Common myeloid progenitor, CD34-positive (primary cell): ENCODE results near the gene GASK1A.

Experiments
- CTCF ChIA-PET: fragments of 350-600 bp; sonication (Branson Sonifier 250); formaldehyde crosslinking; loops from one replicate; lab custom pipeline; 2021; ENCODE audit warnings: antibody characterized with exemption; lab: Charles Lee
- POLR2A ChIA-PET: fragments of 350-600 bp; sonication (Branson Sonifier 250); formaldehyde crosslinking; loops from one replicate; lab custom pipeline; 2021; ENCODE audit warnings: antibody characterized with exemption; lab: Charles Lee
- DNase-seq, 3 donors: peaks; one replicate each; pipeline versions ENCODE4 v3.0.0 to v3.0.0-alpha.2; 2013
- H3K27ac ChIP-seq, 2 experiments: 1 replicate in 1 of 2; 2 replicates in 1 of 2; pipeline ENCODE4 v1.7.0; 2013; ENCODE audit warnings: inconsistent platforms in 2 of 2, low read length in 2 of 2, mild to moderate bottlenecking in 2 of 2, low read depth in 1 of 2, moderate library complexity in 1 of 2; ENCODE audit not compliant: severe bottlenecking in 2 of 2, insufficient read depth in 1 of 2, poor library complexity in 1 of 2
- H3K27me3 ChIP-seq, 5 experiments: replicated peaks in 2 of 5; 1 replicate in 3 of 5; 2 replicates in 2 of 5; pipeline versions ENCODE4 v1.6.1 to v1.7.0; 2013; ENCODE audit warnings: low read length in 4 of 5, mild to moderate bottlenecking in 2 of 5, moderate library complexity in 2 of 5, inconsistent platforms in 1 of 5; ENCODE audit not compliant: insufficient read depth in 5 of 5, control insufficient read depth in 4 of 5
- H3K36me3 ChIP-seq, 4 experiments: 1 replicate in 2 of 4; 2 replicates in 2 of 4; pipeline versions ENCODE4 v1.6.1 to v1.7.0; 2013; ENCODE audit warnings: low read length in 3 of 4, control low read depth in 1 of 4, mild to moderate bottlenecking in 1 of 4; ENCODE audit not compliant: control insufficient read depth in 4 of 4, insufficient read depth in 4 of 4
- H3K4me1 ChIP-seq, 4 experiments: 1 replicate in 3 of 4; 2 replicates in 1 of 4; pipeline versions ENCODE4 v1.6.1 to v1.7.1; 2013; ENCODE audit warnings: low read length in 3 of 4, mild to moderate bottlenecking in 3 of 4, control low read depth in 1 of 4, inconsistent platforms in 1 of 4, moderate library complexity in 1 of 4; ENCODE audit not compliant: control insufficient read depth in 4 of 4, insufficient read depth in 4 of 4; ENCODE audit errors: control extremely low read depth in 1 of 4
- H3K4me3 ChIP-seq, 7 experiments: 1 replicate in 4 of 7; 2 replicates in 3 of 7; pipeline versions ENCODE4 v1.5.1 to v1.7.0; 2013; ENCODE audit warnings: mild to moderate bottlenecking in 7 of 7, low read length in 6 of 7, moderate library complexity in 6 of 7, inconsistent platforms in 2 of 7, low read depth in 2 of 7, control low read depth in 1 of 7; ENCODE audit not compliant: insufficient read depth in 4 of 7, control insufficient read depth in 1 of 7; ENCODE audit errors: extremely low read depth in 1 of 7
- H3K9me3 ChIP-seq, 5 experiments: 1 replicate in 4 of 5; 2 replicates in 1 of 5; pipeline versions ENCODE4 v1.6.1 to v1.7.1; 2013; ENCODE audit warnings: low read length in 4 of 5, mild to moderate bottlenecking in 2 of 5, inconsistent platforms in 1 of 5, low read depth in 1 of 5, moderate library complexity in 1 of 5; ENCODE audit not compliant: control insufficient read depth in 4 of 5, insufficient read depth in 2 of 5; ENCODE audit errors: control extremely low read depth in 1 of 5
- WGBS: methylation state at CpG from one replicate; pipeline ENCODE4 v1.1.5; 2013; ENCODE audit not compliant: insufficient coverage; 5-methylcytosine and 5-hydroxymethylcytosine counted together

Gene GASK1A

DNA sequence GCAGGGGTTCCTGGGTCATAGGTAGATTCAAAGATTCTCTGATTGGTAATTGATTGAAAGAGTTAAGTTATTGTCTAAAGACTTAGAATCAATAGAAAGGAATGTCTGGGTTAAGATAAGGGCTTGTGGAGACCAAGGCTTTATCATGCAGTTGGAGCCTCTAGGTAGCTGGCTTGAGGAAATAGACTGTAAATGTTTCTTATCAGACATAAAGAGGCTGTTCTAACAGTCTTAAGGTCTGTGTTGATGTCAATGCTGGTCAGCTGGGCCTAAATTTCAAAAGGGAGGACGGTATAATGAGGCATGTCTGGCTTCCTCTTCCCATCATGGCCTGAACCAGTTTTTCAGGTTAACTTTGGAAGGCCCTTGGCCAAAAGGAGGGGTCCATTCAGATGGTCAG lies 48.9 kb downstream of the GASK1A start:
- H3K36me3 ChIP-seq = no peaks in the 10 kb centered on the region
- WGBS = no CpG with 5 or more reads among the region's 1 CpG
- H3K27me3 ChIP-seq = no peaks in the 10 kb centered on the region
- peaks cover 0 to 15% (median 12%) of the 10 kb centered on the region in 4 experiments for H3K4me1 ChIP-seq
- H3K9me3 ChIP-seq = no peaks in the 10 kb centered on the region
- H3K4me3 ChIP-seq = no peak overlapping the region
- no peak for DNase-seq
- H3K27ac ChIP-seq = no peak overlapping the region
- ChIA-PET POLR2A (no interaction called here), CTCF (interaction anchor here (0.6 kb wide), 1 partner anchor 72 kb away, joined by 3 read pairs; no protein-coding TSS in a partner anchor)

DNA sequence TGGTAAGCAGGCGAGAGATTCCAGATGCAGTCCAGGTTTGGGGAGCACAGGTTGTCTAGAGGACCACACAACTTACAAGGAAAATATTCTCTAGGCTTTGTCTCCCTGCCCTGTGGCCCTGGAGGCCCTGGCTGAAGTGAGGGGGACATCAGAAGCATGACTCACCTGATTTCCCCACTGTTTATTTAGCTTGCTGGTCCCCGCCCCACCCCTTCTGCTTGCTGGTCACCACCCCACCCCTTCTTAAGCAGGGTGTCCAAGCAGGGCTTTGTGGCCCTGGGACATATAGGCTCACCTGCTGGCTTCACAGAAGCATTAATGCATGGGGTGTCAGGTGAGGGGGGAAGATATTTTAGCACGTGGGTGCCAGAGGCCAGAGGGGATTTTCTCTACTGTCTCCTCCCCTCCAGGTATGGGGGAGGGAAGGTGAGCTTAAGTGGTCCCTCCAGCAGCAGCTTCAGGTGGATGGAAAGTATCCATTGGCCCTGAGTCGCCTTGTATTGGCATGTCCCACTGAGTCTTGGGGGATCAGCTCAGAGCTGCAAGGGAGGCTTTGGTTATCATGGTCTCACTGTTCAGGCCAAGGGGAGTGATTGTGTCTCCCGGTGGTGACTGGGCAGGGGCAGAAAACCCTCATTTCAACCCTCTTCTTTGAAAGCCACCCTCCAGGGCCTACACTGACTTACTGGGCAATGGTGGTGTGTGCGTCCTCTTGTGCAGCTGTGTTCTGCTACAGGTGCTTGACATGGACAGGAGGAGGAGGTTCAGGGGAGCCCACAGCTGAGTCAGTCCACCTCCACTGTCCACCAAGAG lies 49.8 kb downstream of the GASK1A start:
- CTCF ChIA-PET = interaction anchor here (0.8 kb wide), 1 partner anchor 66 kb away, joined by 4 read pairs; no protein-coding TSS in a partner anchor
- Histone ChIP-seq H3K4me3 (no peak overlapping the region), H3K36me3 (no peaks in the 10 kb centered on the region), H3K27ac (no peak overlapping the region), H3K9me3 (no peaks in the 10 kb centered on the region), H3K4me1 (peaks cover 0 to 9% (median 8%) of the 10 kb centered on the region in 4 experiments), H3K27me3 (no peaks in the 10 kb centered on the region)
- POLR2A ChIA-PET = no interaction called here
- WGBS = 95% methylated on average over 3 of the region's 6 CpGs
- DNase-seq = no peak

GRCh38 chr3:43030162-43030935 lies 51.2 kb downstream of the GASK1A start:
- H3K36me3 ChIP-seq = no peaks in the 10 kb centered on the region
- no peak for DNase-seq
- H3K4me1 ChIP-seq = no peaks in the 10 kb centered on the region
- CTCF ChIA-PET = interaction anchor here (0.8 kb wide), 1 partner anchor 67 kb away, joined by 4 read pairs; no protein-coding TSS in a partner anchor
- no peak overlapping the region for H3K27ac ChIP-seq
- H3K27me3 ChIP-seq = no peaks in the 10 kb centered on the region
- POLR2A ChIA-PET = no interaction called here
- 89% methylated on average over 14 of the region's 15 CpGs for WGBS
- no peaks in the 10 kb centered on the region for H3K9me3 ChIP-seq
- no peak overlapping the region for H3K4me3 ChIP-seq

- H3K27me3 ChIP-seq = no peaks in the 10 kb centered on the region
- no peak overlapping the region for H3K4me3 ChIP-seq
- H3K4me1 ChIP-seq = no peaks in the 10 kb centered on the region
- DNase-seq = no peak
- WGBS = 85% methylated on average over 4 of the region's 4 CpGs
- CTCF ChIA-PET = no interaction called here
- H3K36me3 ChIP-seq = no peaks in the 10 kb centered on the region
- POLR2A ChIA-PET = no interaction called here
- H3K27ac ChIP-seq = no peak overlapping the region
- H3K9me3 ChIP-seq = no peaks in the 10 kb centered on the region
These were observed 52.4 kb downstream of the GASK1A start for GRCh38 chr3:43031485-43031884.

DNA sequence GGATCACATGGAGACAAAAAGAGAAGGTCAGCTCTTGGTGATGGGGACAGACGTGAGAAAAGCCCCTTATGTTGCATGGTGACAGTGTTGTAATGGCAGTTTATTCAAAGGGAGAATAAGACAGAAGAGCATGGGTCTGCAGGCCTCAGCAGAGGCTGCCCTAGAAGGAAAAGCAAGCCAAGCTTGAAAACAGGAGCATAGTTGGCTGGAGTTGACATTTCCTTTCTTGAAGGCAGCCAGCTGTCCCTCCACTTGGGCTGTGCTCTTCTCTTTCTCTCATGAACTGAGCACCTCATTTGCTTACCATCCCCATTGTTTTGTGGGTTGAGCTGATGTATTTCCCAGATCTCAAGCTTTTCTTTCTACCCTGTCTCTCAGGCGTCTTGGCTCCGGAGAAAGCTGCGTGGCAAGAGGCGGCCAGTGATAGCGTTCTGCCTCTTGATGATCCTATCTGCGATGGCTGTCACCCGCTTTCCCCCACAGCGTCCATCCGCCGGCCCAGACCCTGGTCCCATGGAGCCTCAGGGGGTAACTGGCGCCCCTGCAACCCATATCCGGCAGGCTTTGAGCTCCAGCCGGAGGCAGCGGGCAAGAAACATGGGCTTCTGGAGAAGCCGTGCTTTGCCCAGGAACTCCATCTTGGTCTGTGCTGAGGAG lies 52.9 kb downstream of the GASK1A start:
- H3K27me3 ChIP-seq = no peaks in the 10 kb centered on the region
- no peak overlapping the region for H3K4me3 ChIP-seq
- ChIA-PET CTCF (no interaction called here), POLR2A (no interaction called here)
- H3K36me3 ChIP-seq = no peaks in the 10 kb centered on the region
- H3K27ac ChIP-seq = no peak overlapping the region
- no peak for DNase-seq
- 97% methylated on average over 16 of the region's 16 CpGs for WGBS
- no peaks in the 10 kb centered on the region for H3K4me1 ChIP-seq
- H3K9me3 ChIP-seq = no peaks in the 10 kb centered on the region

GRCh38 chr3:43032646-43033628 lies 53.8 kb downstream of the GASK1A start:
- H3K4me3 ChIP-seq = no peak overlapping the region
- H3K9me3 ChIP-seq = no peaks in the 10 kb centered on the region
- WGBS = 100% methylated on average over 21 of the region's 23 CpGs
- ChIA-PET CTCF (no interaction called here), POLR2A (no interaction called here)
- no peaks in the 10 kb centered on the region for H3K27me3 ChIP-seq
- no peaks in the 10 kb centered on the region for H3K4me1 ChIP-seq
- H3K27ac ChIP-seq = no peak overlapping the region
- DNase-seq = no peak
- H3K36me3 ChIP-seq = no peaks in the 10 kb centered on the region
